Measurements from ENCODE around the gene GZF1.

GZF1 gene

GRCh38 chr20:23327617-23328333 is 34.2 kb upstream of the GZF1 start:
- DNase-seq: peak in 1 of 2 donors; percentile 53
- no peak overlapping the region for H3K4me3 ChIP-seq
- no peak for TF ChIP-seq CTCF (IDR thresholded peaks at IDR 0.05)
- H3K27me3 ChIP-seq: no peaks in the 10 kb centered on the region
- H3K9me3 ChIP-seq: no peaks in the 10 kb centered on the region
- H3K27ac ChIP-seq: no peak overlapping the region
- no peaks in the 10 kb centered on the region for H3K4me1 ChIP-seq
- intact Hi-C loops (cut with DNase I; ENCODE audit: low total_unique reads): loop anchor here (10.0 kb wide), 1 partner anchor 333 kb away; no protein-coding TSS in a partner anchor
- no peaks in the 10 kb centered on the region for H3K36me3 ChIP-seq

GRCh38 chr20:23331450-23332350 is 30.3 kb upstream of the GZF1 start:
- H3K27me3 ChIP-seq: no peaks in the 10 kb centered on the region
- intact Hi-C loops (cut with DNase I; ENCODE audit: low total_unique reads): no loop called here
- no peak overlapping the region for H3K4me3 ChIP-seq
- no peaks in the 10 kb centered on the region for H3K4me1 ChIP-seq
- H3K36me3 ChIP-seq: no peaks in the 10 kb centered on the region
- no peak for TF ChIP-seq CTCF (IDR thresholded peaks at IDR 0.05)
- H3K9me3 ChIP-seq: no peaks in the 10 kb centered on the region
- no peak overlapping the region for H3K27ac ChIP-seq
- no peak for DNase-seq

- no peaks in the 10 kb centered on the region for H3K36me3 ChIP-seq
- H3K9me3 ChIP-seq: no peaks in the 10 kb centered on the region
- no peaks in the 10 kb centered on the region for H3K27me3 ChIP-seq
- no peak overlapping the region for H3K4me3 ChIP-seq
- TF ChIP-seq CTCF (IDR thresholded peaks at IDR 0.05): no peak
- intact Hi-C loops (cut with DNase I; ENCODE audit: low total_unique reads): no loop called here
- H3K27ac ChIP-seq: no peak overlapping the region
- no peak for DNase-seq
- H3K4me1 ChIP-seq: no peaks in the 10 kb centered on the region
These were observed 29.5 kb upstream of the GZF1 start for GRCh38 chr20:23332467-23332866.

GRCh38 chr20:23334111-23334510 is 27.9 kb upstream of the GZF1 start:
- no peaks in the 10 kb centered on the region for H3K27me3 ChIP-seq
- H3K9me3 ChIP-seq: no peaks in the 10 kb centered on the region
- TF ChIP-seq CTCF (IDR thresholded peaks at IDR 0.05): no peak
- H3K4me3 ChIP-seq: no peak overlapping the region
- no peaks in the 10 kb centered on the region for H3K4me1 ChIP-seq
- DNase-seq: no peak
- H3K27ac ChIP-seq: no peak overlapping the region
- no peaks in the 10 kb centered on the region for H3K36me3 ChIP-seq
- intact Hi-C loops (cut with DNase I; ENCODE audit: low total_unique reads): no loop called here

GRCh38 chr20:23335521-23335920 is 26.5 kb upstream of the GZF1 start:
- Histone ChIP-seq H3K4me3 (no peak overlapping the region), H3K4me1 (no peaks in the 10 kb centered on the region), H3K9me3 (no peaks in the 10 kb centered on the region), H3K36me3 (no peaks in the 10 kb centered on the region), H3K27ac (no peak overlapping the region), H3K27me3 (no peaks in the 10 kb centered on the region)
- no peak for DNase-seq
- no peak for TF ChIP-seq CTCF (IDR thresholded peaks at IDR 0.05)
- intact Hi-C loops (cut with DNase I; ENCODE audit: low total_unique reads): no loop called here
